Progenitor cell of endocrine pancreas (in vitro differentiated cells): Measurements from ENCODE around the gene GPR161. TPM values are rescaled to one million over a fixed set of nuclear protein-coding genes. Genes with fewer than 3 reads are reported as not detected.
"Not testable (repeated sequence)": the region's sequence is repeated elsewhere in the genome, so short reads cannot be mapped to it uniquely, and the experiment has no call there.

Experiments used
- DNase-seq: peaks from one replicate; pipeline ENCODE4 v3.0.0; 2021; ENCODE audit warnings: low spot score; ENCODE audit not compliant: unreplicated experiment
- H3K27ac Mint-ChIP-seq: 2 replicates; pipeline ENCODE4 v1.8.0; 2021; ENCODE audit warnings: mild to moderate bottlenecking, moderate library complexity, mixed read lengths
- H3K27me3 Mint-ChIP-seq: 2 replicates; pipeline ENCODE4 v1.8.0; 2021; ENCODE audit warnings: mixed read lengths
- H3K36me3 Mint-ChIP-seq: 2 replicates; pipeline ENCODE4 v1.8.0; 2022; ENCODE audit warnings: mixed read lengths; ENCODE audit not compliant: insufficient read depth
- H3K4me1 Mint-ChIP-seq: 2 replicates; pipeline ENCODE4 v1.8.0; 2021; ENCODE audit warnings: low read depth, mixed read lengths
- H3K4me3 Mint-ChIP-seq: 2 replicates; pipeline ENCODE4 v1.8.0; 2021; ENCODE audit warnings: low read depth, mild to moderate bottlenecking, moderate library complexity, mixed read lengths
- H3K9me3 Mint-ChIP-seq: 2 replicates; pipeline ENCODE4 v1.8.0; 2021; ENCODE audit warnings: low read depth, mixed read lengths
- CTCF ChIP-seq: fragments of 200-600 bp; sonication (generic); IDR thresholded peaks from one replicate; pipeline ENCODE4 v1.5.0; 2021; ENCODE audit warnings: antibody characterized with exemption, mild to moderate bottlenecking; ENCODE audit not compliant: unreplicated experiment
- long read RNA-seq: library from polyadenylated mRNA; unstranded; transcript quantifications from one replicate; pipeline ENCODE4 v2.0.0, GENCODE V29; 2020
- total RNA-seq: library from RNA; stranded (reverse); gene quantifications from 2 replicates; pipeline ENCODE4 v1.2.1, GENCODE V29; 2021

GPR161 gene
- 57.7 and 58.5 TPM in 2 replicates for total RNA-seq
- long read RNA-seq, full-length matches to known transcripts = 27 of 63 reads
- long read RNA-seq, partial matches to known transcripts = 7 of 63 reads
- long read RNA-seq, other reads (novel, unspliced or antisense) = 29 of 63 reads

GRCh38 chr1:168136709-168137514, at the start of gene GPR161:
Gene GPR161 (minus strand): TSS chr1:168136930. CDS start chr1:168104850, 32,080 bp downstream.
- no peaks in the 10 kb centered on the region for H3K9me3 Mint-ChIP-seq
- H3K27ac Mint-ChIP-seq = peak within 1 kb of the TSS; percentile 99
- peaks cover 30% of the 10 kb centered on the region for H3K4me1 Mint-ChIP-seq
- TF ChIP-seq CTCF = no peak
- DNase-seq = peak; percentile 55
- H3K4me3 Mint-ChIP-seq = peak within 1 kb of the TSS; percentile 93
- H3K27me3 Mint-ChIP-seq = no peaks in the 10 kb centered on the region
- peaks cover 2% of the 10 kb centered on the region for H3K36me3 Mint-ChIP-seq

- not testable (repeated sequence) for H3K4me3 Mint-ChIP-seq
Measured at GRCh38 chr1:168181063-168181720, 44.5 kb upstream of the GPR161 start.

GRCh38 chr1:168180148-168180524, 43.4 kb upstream of the GPR161 start:
- Mint-ChIP-seq H3K27ac (no peak overlapping the region), H3K4me3 (no peak overlapping the region), H3K27me3 (no peaks in the 10 kb centered on the region), H3K9me3 (peaks cover 2% of the 10 kb centered on the region), H3K36me3 (no peaks in the 10 kb centered on the region), H3K4me1 (peaks cover 10% of the 10 kb centered on the region)
- TF ChIP-seq CTCF = no peak
- DNase-seq = no peak

More at GRCh38 chr1:168181063-168181720, 44.5 kb upstream of the GPR161 start:
- H3K27ac Mint-ChIP-seq, DNase-seq, H3K36me3 Mint-ChIP-seq, H3K27me3 Mint-ChIP-seq, H3K9me3 Mint-ChIP-seq: not testable (repeated sequence)
- peaks cover 11% of the 10 kb centered on the region for H3K4me1 Mint-ChIP-seq

GRCh38 chr1:168179438-168180147, 42.9 kb upstream of the GPR161 start:
- no peak overlapping the region for H3K27ac Mint-ChIP-seq
- no peak for TF ChIP-seq CTCF
- no peak for DNase-seq

GRCh38 chr1:168178638-168179437, 42.1 kb upstream of the GPR161 start, which contains the start of gene TIPRL:
Gene TIPRL (plus strand): TSS chr1:168178962. CDS start chr1:168179078, 116 bp downstream.
- H3K36me3 Mint-ChIP-seq = no peaks in the 10 kb centered on the region
- peak; percentile 82 for TF ChIP-seq CTCF
- H3K27ac Mint-ChIP-seq = no peak within 1 kb of the TSS
- H3K4me1 Mint-ChIP-seq = peaks cover 4% of the 10 kb centered on the region
- peaks cover 2% of the 10 kb centered on the region for H3K9me3 Mint-ChIP-seq
- H3K4me3 Mint-ChIP-seq = no peak within 1 kb of the TSS
- H3K27me3 Mint-ChIP-seq = no peaks in the 10 kb centered on the region
- peak; percentile 94 for DNase-seq

More at GRCh38 chr1:168179438-168180147, 42.9 kb upstream of the GPR161 start:
- Mint-ChIP-seq H3K9me3 (peaks cover 2% of the 10 kb centered on the region), H3K36me3 (no peaks in the 10 kb centered on the region), H3K4me1 (peaks cover 8% of the 10 kb centered on the region), H3K27me3 (no peaks in the 10 kb centered on the region), H3K4me3 (no peak overlapping the region)
